ENCODE results near the gene C11orf86. TPM values are rescaled to one million over a fixed set of nuclear protein-coding genes. Genes with fewer than 3 reads are reported as not detected.

C11orf86 gene
- total RNA-seq, 2 donors from 2014 or later, result not detected

GRCh38 chr11:67024966-67025365, 49.9 kb downstream of the C11orf86 start:
- no peaks in the 10 kb centered on the region for H3K4me1 ChIP-seq (replicated peaks)
- H3K36me3 ChIP-seq, result no peaks in the 10 kb centered on the region
- H3K27me3 ChIP-seq (replicated peaks; ENCODE audit: insufficient read depth), result no peaks in the 10 kb centered on the region
- H3K27ac ChIP-seq, result no peak overlapping the region
- TF ChIP-seq, protein P1, sequence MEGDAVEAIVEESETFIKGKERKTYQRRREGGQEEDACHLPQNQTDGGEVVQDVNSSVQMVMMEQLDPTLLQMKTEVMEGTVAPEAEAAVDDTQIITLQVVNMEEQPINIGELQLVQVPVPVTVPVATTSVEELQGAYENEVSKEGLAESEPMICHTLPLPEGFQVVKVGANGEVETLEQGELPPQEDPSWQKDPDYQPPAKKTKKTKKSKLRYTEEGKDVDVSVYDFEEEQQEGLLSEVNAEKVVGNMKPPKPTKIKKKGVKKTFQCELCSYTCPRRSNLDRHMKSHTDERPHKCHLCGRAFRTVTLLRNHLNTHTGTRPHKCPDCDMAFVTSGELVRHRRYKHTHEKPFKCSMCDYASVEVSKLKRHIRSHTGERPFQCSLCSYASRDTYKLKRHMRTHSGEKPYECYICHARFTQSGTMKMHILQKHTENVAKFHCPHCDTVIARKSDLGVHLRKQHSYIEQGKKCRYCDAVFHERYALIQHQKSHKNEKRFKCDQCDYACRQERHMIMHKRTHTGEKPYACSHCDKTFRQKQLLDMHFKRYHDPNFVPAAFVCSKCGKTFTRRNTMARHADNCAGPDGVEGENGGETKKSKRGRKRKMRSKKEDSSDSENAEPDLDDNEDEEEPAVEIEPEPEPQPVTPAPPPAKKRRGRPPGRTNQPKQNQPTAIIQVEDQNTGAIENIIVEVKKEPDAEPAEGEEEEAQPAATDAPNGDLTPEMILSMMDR (IDR thresholded peaks at IDR 0.05), result no peak
- TF ChIP-seq POLR2AphosphoS5 (IDR thresholded peaks at IDR 0.05) (no peak), POLR2A (IDR thresholded peaks at IDR 0.05) (no peak)
- DNase-seq (ENCODE audit: low spot score), result no peak
- no peak overlapping the region for H3K4me3 ChIP-seq
- intact Hi-C loops (cut with DNase I), result no loop called here
- WGBS, result 94% methylated on average over 1 of the region's 1 CpG
- H3K9me3 ChIP-seq, result no peaks in the 10 kb centered on the region

DNA sequence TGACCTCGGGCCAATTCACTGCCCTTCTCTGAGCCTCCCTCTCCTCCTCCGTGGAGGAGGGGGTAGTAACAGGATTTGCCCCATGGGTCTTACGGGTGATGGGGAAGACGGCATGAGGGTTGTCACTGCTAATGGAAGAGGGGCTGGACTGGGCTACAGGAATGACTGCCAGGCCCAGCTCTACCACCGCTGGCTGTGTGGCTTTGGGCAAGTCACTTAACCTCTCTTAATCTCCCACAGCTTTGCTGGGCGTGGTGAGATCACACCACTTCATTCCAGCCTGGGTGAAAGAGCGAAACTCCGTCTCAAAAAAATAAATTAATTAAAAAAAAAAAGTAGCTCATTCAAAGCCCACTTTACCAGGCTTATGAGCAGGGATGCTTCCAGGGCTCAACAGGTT, 50.6 kb downstream of the C11orf86 start:
- H3K4me3 ChIP-seq, result no peak overlapping the region
- 93% methylated on average over 8 of the region's 8 CpGs for WGBS
- TF ChIP-seq, protein P1 (IDR thresholded peaks at IDR 0.05), result no peak
- no peak for TF ChIP-seq POLR2A (IDR thresholded peaks at IDR 0.05)
- TF ChIP-seq POLR2AphosphoS5 (IDR thresholded peaks at IDR 0.05), result no peak
- H3K27me3 ChIP-seq (replicated peaks; ENCODE audit: insufficient read depth), result no peaks in the 10 kb centered on the region
- DNase-seq (ENCODE audit: low spot score), result no peak
- H3K4me1 ChIP-seq (replicated peaks), result no peaks in the 10 kb centered on the region
- H3K36me3 ChIP-seq, result no peaks in the 10 kb centered on the region
- H3K27ac ChIP-seq, result no peak overlapping the region
- H3K9me3 ChIP-seq, result no peaks in the 10 kb centered on the region
- intact Hi-C loops (cut with DNase I), result no loop called here

Small RNAs within 50 kb of the gene (microRNA-seq; reads per million reads assigned to microRNA genes)
- gene MIR3163, result not detected

Small RNAs within 50 kb of the gene (small RNA-seq; reads per million reads assigned to genes)
- 0 reads per million in 2 donors for gene MIR3163

Other genes starting within 250 kb of the C11orf86 start
- 100 to 1,000 TPM; 139 to 140 TPM for gene SPTBN2, start 246.1 kb upstream of the C11orf86 start, total RNA-seq
- gene RCE1, start 131.9 kb upstream of the C11orf86 start, total RNA-seq, result 10 to 100 TPM; 27.1 to 50.0 TPM
- 10 to 100 TPM in 1 of 2 donors, 1 to 10 TPM in 1; 6.6 to 17.3 TPM for gene LRFN4, start 118.2 kb upstream of the C11orf86 start, total RNA-seq
- gene PC, start 16.9 kb upstream of the C11orf86 start, total RNA-seq, result 10 to 100 TPM; 42.8 to 43.4 TPM
- gene SYT12, start 47.8 kb downstream of the C11orf86 start, total RNA-seq, result 1 to 10 TPM; 2.1 to 3.4 TPM
- 10 to 100 TPM; 26.2 to 69.5 TPM for gene RHOD, start 81.5 kb downstream of the C11orf86 start, total RNA-seq
- gene KDM2A, start 144.0 kb downstream of the C11orf86 start, total RNA-seq, result 10 to 100 TPM; 50.3 to 97.6 TPM